DMS114 treated with DMSO at 0.1 percent for 48 hours (cell line): ENCODE results near the gene SIM2.

Experiments used
- DNase-seq: peaks from one replicate; lab custom pipeline; 2025; ENCODE audit not compliant: unreplicated experiment; lab: John Stamatoyannopoulos, UW

The SIM2 gene

GRCh38 chr21:36759348-36760083 is 60.6 kb downstream of the SIM2 start:
- DNase-seq: no peak

DNA sequence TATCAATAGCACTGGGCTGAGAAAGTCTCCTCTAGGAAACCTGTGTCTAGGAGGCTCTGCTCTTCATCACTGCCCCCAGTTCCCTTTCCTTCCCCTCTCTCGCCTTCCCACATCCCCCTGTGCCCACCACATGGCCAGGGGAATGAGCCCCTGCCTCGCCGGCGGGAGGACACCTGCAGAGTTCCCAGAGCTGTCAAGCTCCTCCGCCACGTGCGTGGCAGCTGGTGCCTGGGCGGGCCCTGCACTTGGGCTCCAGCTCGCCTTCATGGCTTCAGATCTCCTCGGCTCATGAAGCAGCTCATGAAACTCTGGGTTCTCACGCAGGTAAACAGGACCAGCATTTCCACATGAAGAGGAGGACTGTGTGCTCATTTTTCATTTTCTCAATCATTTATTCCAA is 62.8 kb downstream of the SIM2 start:
- DNase-seq: no peak

DNA sequence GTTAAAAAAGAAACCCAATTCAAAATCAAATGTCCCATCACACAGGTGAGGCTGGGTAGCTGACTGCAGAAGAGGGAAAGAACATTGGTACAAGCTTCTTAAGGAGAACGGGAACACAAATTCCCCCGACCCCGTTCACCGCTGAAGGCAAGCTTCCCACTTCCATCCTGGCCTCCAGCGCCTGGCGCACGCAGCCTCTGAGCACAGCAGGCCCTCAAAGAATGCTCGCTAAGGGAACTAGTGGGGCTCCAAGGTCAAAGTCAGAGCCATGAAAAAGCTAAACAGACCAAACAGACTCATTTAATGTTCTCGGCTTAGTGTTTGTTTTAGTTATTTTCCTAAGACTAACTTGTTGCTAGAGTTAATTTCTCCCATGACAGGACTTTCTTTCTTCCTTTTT is 63.7 kb downstream of the SIM2 start:
- DNase-seq: no peak

GRCh38 chr21:36763305-36763704 is 64.4 kb downstream of the SIM2 start:
- no peak for DNase-seq

GRCh38 chr21:36765229-36765628 is 66.3 kb downstream of the SIM2 start:
- no peak for DNase-seq

DNA sequence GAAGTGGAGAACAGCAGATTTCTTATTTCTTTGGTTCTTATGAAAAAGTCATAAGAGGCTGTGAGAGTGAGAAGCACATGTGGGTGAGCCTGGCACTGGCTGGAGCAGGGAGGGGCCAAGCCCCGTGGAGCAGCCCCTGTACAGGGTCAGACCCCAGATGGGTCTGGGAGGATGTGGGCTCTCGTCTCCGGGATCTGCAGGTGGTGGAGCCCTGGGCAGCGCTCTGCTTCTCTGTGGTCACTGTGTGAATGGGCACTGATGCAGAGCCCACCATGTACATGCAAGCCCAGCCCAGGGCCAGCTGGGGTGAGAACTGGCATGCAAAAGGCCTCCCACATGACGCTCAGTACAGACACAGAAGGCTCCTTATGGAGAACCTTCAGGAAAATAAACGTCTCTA is 67.6 kb downstream of the SIM2 start:
- DNase-seq: no peak

DNA sequence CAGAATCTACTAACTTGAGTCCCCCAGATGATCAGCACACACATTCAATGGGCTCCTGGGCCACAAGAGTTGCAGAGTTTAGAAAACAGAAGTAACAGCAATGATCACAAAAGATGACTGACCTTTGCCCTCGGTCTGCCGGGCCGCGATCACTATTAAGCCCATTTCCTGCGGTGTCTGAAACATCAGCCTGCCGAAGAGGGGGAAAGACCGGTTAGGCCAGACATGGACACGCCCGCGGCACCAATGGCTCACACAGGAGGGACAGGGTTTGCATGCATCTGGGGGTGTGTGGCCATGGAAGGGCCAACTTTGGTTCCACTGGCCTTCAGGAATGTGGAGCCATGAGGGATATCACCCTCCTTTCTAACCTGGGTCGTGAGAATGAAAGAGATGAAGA is 68.2 kb downstream of the SIM2 start:
- no peak for DNase-seq

- DNase-seq: no peak
Measured at GRCh38 chr21:36768496-36768895, 69.6 kb downstream of the SIM2 start.

DNA sequence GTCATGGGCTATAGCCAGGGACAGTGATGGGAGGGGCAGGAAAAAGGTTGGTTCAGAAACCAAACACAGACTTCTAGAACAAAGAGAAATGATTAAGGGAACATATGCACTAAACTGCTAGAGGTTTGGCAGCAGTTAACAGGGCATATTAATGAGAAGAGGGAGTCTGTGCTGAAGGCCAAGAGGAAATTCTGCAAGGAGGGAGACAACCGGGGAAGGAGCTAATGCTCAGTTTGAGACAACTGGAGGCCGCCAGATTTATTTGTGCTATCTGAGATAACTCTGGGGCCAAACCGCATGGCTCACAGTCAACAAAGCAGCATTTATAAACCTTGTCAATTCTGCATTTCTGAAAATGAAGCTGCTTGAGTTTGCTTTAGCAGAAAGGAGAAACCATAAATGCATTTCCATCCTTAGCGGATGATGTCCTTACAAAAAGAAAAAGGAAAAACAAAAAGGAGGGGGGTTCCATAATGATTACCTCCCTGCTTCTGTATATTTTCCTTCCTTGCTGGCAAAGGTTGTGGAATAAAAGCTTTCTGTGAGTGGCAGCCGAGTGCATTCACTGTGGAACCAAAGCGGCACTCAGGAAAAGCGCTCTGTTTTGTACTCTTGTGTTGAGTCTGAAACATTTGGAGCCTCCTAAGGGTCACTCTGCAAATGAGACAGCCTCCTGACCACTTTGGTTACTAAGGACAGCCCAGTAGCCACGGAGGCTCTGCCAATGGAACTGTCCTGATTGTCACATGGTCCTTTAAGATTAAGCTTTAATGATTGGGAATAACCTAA is 70.3 kb downstream of the SIM2 start:
- no peak for DNase-seq

GRCh38 chr21:36773117-36773516 is 74.2 kb downstream of the SIM2 start:
- no peak for DNase-seq

DNA sequence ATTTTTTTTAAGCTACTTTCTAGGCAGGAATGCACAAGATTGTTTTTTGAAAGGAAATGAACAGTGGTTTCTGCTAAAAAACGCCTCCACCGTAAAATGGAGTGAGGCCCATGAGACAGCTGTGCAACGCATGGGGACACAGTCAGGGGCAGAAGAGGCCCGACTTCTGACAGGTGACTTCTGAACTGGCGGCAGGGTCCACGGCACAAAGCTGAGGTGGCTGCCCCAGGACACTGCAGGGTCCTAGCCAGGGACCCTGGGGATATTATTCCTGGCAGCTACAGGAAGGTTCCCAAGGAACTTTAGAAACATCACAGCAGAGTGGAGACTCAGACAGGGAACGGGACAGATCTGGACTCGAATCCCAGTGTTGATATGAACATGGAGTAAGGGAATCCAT is 75.1 kb downstream of the SIM2 start:
- no peak for DNase-seq

DNA sequence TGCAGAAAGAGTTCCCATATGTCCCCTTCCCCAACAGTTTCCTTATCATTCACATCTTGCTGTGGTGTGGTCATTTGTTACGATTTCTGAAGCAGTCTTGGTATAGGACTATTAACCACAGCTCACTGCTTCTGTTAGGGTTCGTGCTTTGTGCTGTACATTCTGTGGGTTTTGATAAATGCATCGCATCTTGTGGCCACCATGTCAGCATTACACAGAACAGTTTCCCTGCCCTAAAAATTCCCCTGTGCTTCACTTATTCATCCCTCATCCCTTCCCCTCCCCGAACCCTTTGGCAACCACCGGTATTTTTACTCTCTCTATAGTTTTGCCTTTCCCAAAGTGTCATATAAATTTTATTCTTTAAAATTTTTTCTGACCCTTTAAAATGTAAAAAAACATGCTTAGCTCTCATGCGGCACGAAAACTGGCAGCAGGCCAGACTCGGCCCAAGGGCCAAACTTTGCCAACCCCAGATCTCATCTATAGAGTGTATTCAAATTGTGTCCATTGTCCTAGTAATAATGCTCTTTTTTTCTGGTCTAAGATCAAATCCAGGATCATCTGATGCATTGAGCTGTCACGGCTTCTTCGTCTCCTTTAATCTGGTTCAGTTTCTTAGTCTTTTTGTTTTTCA is 78.2 kb downstream of the SIM2 start:
- no peak for DNase-seq

DNA sequence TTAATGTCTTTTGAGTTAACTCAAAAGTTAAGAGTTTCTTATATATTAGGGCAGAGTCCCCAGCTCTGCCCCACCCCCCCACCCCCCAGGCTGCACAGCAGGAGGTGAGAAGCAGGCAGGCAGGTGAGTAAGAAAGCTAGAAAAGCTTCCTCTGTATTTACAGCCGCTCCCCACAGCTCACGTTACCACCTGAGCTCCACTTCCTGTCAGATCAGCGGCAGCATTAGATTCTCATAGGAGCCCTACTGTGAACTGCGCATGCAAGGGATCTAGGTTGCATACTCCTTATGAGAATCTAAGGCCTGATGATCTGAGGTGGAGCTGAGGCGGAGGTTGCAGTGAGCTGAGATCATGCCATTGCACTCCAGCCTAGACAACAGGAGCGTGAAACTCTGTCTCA is 81.9 kb downstream of the SIM2 start:
- no peak for DNase-seq

DNA sequence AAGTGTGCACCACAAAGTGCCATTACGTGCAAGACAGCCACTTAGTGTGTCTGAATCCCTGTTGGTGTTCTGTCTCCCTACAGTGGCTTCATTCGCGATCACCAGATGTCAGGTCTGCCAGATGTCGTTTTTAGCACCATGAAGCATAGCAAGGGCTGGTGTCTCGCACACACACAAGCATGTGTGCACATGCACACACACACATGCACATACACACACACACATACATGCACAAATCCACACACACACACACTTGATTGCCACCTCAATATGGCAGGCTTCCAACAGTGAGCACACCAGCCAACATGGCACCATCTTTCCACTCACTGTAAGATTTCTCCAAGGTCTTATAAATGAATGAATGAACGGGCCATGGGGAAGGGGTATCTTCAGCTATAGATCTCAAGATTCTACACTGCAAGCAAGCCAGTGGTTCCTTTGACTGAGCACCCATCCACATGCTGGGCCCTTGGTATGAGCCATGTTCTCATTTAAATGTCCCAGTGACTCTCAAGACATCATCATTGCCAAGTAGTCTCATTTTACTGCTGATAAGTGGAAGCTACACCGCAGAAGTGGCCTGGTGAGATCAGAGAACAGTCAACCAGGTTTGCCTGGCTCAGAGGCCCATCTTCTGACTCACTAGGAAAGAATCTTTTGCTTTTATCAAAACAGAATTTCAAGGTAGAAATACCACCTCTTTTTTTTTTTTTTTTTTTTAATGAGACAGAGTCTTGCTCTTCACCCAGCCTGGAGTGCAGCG is 84.9 kb downstream of the SIM2 start:
- DNase-seq: no peak

- no peak for DNase-seq
Measured at GRCh38 chr21:36784947-36785346, 86.0 kb downstream of the SIM2 start.

DNA sequence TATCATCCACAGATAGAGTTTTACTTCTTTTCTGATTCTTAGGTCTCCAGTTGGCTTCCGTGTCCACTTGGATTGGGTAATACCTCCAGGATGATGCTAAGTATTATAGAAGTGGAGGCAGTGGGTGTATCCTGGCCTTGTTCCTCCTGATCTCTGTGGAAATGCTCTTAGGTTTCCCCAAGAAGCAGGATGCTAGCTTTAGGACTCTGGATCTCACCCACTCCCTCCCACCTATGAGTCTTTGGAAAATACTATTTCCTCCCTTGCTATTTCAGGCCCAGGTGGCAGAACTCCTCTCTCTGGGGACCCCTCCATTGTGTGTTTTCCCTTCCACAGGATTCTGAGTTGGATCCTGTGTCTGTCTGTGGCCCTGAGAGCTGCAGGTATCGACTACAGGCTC is 86.7 kb downstream of the SIM2 start:
- DNase-seq: no peak

DNA sequence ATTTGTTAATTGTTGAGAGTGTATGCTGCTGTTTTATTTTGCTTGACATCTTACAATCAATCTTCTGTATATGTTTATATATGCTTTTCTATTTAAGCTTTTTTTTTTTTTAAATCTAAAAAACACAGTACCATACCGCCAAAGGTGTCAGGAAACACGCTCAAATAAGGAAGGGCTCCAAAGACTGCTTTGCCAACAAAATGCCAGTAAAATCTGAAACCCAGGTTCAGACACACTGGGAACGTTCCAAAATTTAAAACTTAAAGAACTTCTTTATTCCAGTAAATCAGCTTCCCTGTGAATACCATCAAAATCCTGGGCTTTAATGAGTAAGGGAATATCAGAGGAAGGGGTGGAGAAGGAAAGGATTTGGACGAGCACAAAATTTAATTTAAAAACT is 87.3 kb downstream of the SIM2 start:
- DNase-seq: no peak

GRCh38 chr21:36788120-36788638 is 89.3 kb downstream of the SIM2 start:
- DNase-seq: no peak

- DNase-seq: no peak
Measured at GRCh38 chr21:36790616-36791015, 91.7 kb downstream of the SIM2 start.

DNA sequence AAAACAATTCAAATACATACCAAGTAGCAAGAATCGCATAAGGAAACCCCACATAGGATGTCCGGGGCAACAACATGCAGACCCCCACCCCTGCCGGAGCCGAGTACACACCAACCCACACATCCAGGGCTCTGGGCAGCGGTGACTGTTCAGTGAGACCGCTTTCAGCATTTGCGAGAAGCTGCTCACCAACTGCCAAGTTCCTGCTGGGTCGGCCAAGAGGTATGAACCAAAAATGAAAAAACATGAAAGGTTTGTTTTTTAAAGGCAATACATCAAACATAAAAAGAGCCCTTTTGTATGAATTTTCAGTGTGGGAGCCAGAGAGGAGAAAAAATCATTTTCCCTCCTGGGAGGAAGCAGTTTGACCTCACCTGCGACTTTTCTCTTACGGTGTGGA is 92.3 kb downstream of the SIM2 start:
- DNase-seq: no peak
